HepG2 (cell line): ENCODE results near the gene EVA1A. TPM values are rescaled to one million over a fixed set of nuclear protein-coding genes. Genes with fewer than 3 reads are reported as not detected.

Experiments
- AFF4 ChIP-seq: sonication (generic); formaldehyde crosslinking; IDR thresholded peaks from 2 replicates; pipeline ENCODE4 v1.4.0; 2020; ENCODE audit warnings: missing genetic modification reagents
- CCDC6 ChIP-seq: sonication (generic); formaldehyde crosslinking; IDR thresholded peaks from 2 replicates; pipeline ENCODE4 v1.8.1; 2022; ENCODE audit warnings: mild to moderate bottlenecking, missing genetic modification reagents, moderate library complexity
- FOXO1 ChIP-seq: sonication (generic); formaldehyde crosslinking; IDR thresholded peaks from 2 replicates; pipeline ENCODE4 v1.4.0; 2020; ENCODE audit warnings: missing genetic modification reagents
- FOXP1 ChIP-seq, 2 experiments: fragments of 450-650 bp in 1 of 2; IDR thresholded peaks; 2 replicates each; pipeline ENCODE4 v1.6.1; 2017 to 2018; ENCODE audit warnings: antibody characterized with exemption in 1 of 2
- GABPA ChIP-seq, 2 experiments: IDR thresholded peaks; 2 replicates each; pipeline ENCODE4 v1.6.1; 2011 to 2016; ENCODE audit warnings: low read depth in 2 of 2, low read length in 1 of 2, missing biosample characterization in 1 of 2, missing genetic modification characterization in 1 of 2
- HDAC6 ChIP-seq: fragments of 200-600 bp; sonication (generic); IDR thresholded peaks from 2 replicates; pipeline ENCODE4 v1.7.0; 2017; ENCODE audit warnings: mild to moderate bottlenecking, antibody characterized with exemption, low read length, low read depth
- KLF9 ChIP-seq: IDR thresholded peaks from 2 replicates; pipeline ENCODE4 v1.6.1; 2016; ENCODE audit warnings: low read depth
- MTF1 ChIP-seq: sonication (generic); formaldehyde crosslinking; IDR thresholded peaks from 2 replicates; pipeline ENCODE4 v1.5.0; 2020; ENCODE audit warnings: missing genetic modification reagents
- REL ChIP-seq: sonication (generic); formaldehyde crosslinking; conservative IDR thresholded peaks from 2 replicates; pipeline ENCODE4 v1.8.0; 2022; ENCODE audit warnings: mild to moderate bottlenecking, missing genetic modification reagents, moderate library complexity
- SALL1 ChIP-seq: sonication (generic); formaldehyde crosslinking; IDR thresholded peaks from 2 replicates; pipeline ENCODE4 v1.8.0; 2022; ENCODE audit warnings: mild to moderate bottlenecking, missing genetic modification reagents
- SIN3A ChIP-seq: IDR thresholded peaks from 2 replicates; pipeline ENCODE4 v1.6.1; 2011; ENCODE audit warnings: low read depth, mild to moderate bottlenecking, control low read depth, low read length, borderline replicate concordance
- SNAPC2 ChIP-seq: sonication (generic); formaldehyde crosslinking; IDR thresholded peaks from 2 replicates; pipeline ENCODE4 v1.8.1; 2022; ENCODE audit warnings: mild to moderate bottlenecking, missing genetic modification reagents
- SRSF9 ChIP-seq: fragments of 200-400 bp; formaldehyde crosslinking; IDR thresholded peaks from 2 replicates; pipeline ENCODE4 v1.6.1; 2018; ENCODE audit warnings: borderline replicate concordance, mild to moderate bottlenecking, low read depth, low read length; ENCODE audit not compliant: insufficient read depth, poor library complexity, severe bottlenecking
- SSRP1 ChIP-seq: IDR thresholded peaks from 2 replicates; pipeline ENCODE4 v1.6.1; 2016; ENCODE audit warnings: control low read depth
- WIZ ChIP-seq: sonication (generic); formaldehyde crosslinking; IDR thresholded peaks from 2 replicates; pipeline ENCODE4 v1.5.1; 2020; ENCODE audit warnings: mild to moderate bottlenecking, missing genetic modification reagents
- ZNF646 ChIP-seq: sonication (generic); formaldehyde crosslinking; IDR thresholded peaks from 2 replicates; pipeline ENCODE4 v1.9.0; 2021; ENCODE audit warnings: mild to moderate bottlenecking, missing genetic modification reagents
- ZNF691 ChIP-seq: sonication (generic); formaldehyde crosslinking; IDR thresholded peaks from 2 replicates; pipeline ENCODE4 v1.4.0; 2020; ENCODE audit warnings: missing genetic modification reagents, low read depth, mild to moderate bottlenecking, borderline replicate concordance
- ZSCAN25 ChIP-seq: sonication (generic); formaldehyde crosslinking; IDR thresholded peaks from 2 replicates; pipeline ENCODE4 v1.8.0; 2022; ENCODE audit warnings: mild to moderate bottlenecking, missing genetic modification reagents
- polyA plus RNA-seq, 8 experiments: library from polyadenylated mRNA; depleted of rRNA in 3 of 8; stranded (reverse) in 7 of 8; unstranded in 1 of 8; fragments of >200 nt; fragmentation: Illumina TruSeq in 4 of 8; extraction: Trizol in 4 of 8; gene quantifications; 2 replicates each; pipeline versions ENCODE4 v1.2.1 to v1.2.3, GENCODE V29; 2011 to 2016; ENCODE audit warnings: low read depth in 4 of 8, missing spikeins in 1 of 8, mixed read lengths in 1 of 8; ENCODE audit not compliant: insufficient read depth in 1 of 8
- total RNA-seq, 5 experiments: library from RNA; depleted of rRNA; stranded (reverse); fragments of >200 nt; fragmentation: Illumina TruSeq; extraction: Trizol; gene quantifications; 2 replicates each; pipeline ENCODE4 v1.2.3, GENCODE V29; 2016; ENCODE audit warnings: low read depth in 1 of 5

Gene EVA1A
- total and polyA plus RNA-seq, 2 of the 13 experiments (the other 11 are each of a cell fraction or from before 2014, with no cell fraction given): 57.5 to 57.8 TPM

DNA sequence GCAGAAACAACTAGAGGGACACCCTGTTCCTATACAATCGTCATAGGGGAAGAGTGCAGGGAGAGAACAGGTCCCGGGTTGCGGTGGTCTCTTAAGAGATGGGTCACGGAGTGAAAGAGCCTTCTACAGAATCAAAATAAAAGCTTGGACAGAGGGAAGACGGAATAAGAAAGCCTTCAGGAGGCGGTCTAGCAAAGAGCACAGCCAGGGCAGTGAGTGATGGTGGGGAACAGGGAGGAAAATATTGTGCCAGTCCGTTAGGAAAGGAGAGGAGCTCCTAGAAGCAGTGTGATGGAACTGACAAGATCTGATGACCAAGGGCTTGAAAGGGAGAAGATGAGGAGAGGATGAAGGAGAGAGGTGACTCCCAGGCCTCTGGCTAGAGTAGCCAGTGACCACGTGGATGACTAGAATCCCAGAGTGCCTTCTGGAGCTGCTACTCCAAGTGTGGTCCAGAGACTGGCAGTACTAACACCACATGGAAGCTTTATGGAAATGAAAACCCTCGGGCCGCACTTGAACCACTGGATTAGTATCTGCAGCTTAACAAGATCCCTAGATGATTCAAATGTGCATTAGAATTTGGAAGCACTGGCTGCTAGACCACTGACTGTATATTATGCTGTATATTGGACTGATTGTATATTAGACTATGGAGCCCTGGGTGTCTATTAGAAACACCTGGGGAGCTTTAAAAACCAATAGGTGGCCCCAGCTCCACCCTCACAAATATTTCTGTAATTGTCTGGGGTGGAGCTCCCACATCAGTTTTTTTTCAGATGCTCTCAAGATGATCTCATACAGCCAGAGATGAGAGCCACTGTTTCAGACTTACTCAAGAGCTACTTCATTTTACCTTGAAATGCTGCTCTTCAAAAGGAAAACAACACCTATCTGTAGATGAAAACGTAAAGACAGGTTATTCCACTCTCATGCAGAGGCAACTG is 1.1 kb upstream of the EVA1A start (continued):
- no peak for TF ChIP-seq ZNF691 (CRISPR knock-in tag)
- 0 out of 2 replicates have a peak, but pooled peaks have one; percentile 38 for TF ChIP-seq SALL1 (CRISPR knock-in tag)
- TF ChIP-seq HDAC6: no peak
- TF ChIP-seq ZSCAN25 (CRISPR knock-in tag): no peak
- no peak for TF ChIP-seq GABPA (IDR thresholded peaks at IDR 0.05; ENCODE audit: low read depth, low read length)
- TF ChIP-seq GABPA (CRISPR knock-in tag; IDR thresholded peaks at IDR 0.05; ENCODE audit: low read depth): no peak
- no peak for TF ChIP-seq FOXO1
- no peak for TF ChIP-seq MTF1 (CRISPR knock-in tag)
- TF ChIP-seq FOXP1 (IDR thresholded peaks at IDR 0.05): no peak
- no peak for TF ChIP-seq FOXP1 (CRISPR knock-in tag; IDR thresholded peaks at IDR 0.05)
- TF ChIP-seq CCDC6 (CRISPR knock-in tag): 0 out of 2 replicates have a peak, but pooled peaks have one; percentile 28
- TF ChIP-seq ZNF646 (CRISPR knock-in tag): no peak
- no peak for TF ChIP-seq SIN3A
- TF ChIP-seq AFF4 (CRISPR knock-in tag): no peak
- TF ChIP-seq SNAPC2 (CRISPR knock-in tag): 0 out of 2 replicates have a peak, but pooled peaks have one; percentile 32
- peak; percentile 66; the same call in 1 of the 2 replicates for TF ChIP-seq SSRP1 (CRISPR knock-in tag)
- no peak for TF ChIP-seq SRSF9
- TF ChIP-seq REL: no peak
- no peak for TF ChIP-seq WIZ (CRISPR knock-in tag)
- TF ChIP-seq KLF9 (CRISPR knock-in tag): no peak
